Measurements from ENCODE around the gene HRAS. TPM values are rescaled to one million over a fixed set of nuclear protein-coding genes. Genes with fewer than 3 reads are reported as not detected.

HRAS gene
- total and polyA plus RNA-seq, 10 of the 15 experiments (the other 5 are each of a cell fraction or from before 2014, with no cell fraction given): 2.8 to 72.4 (median 31.7) TPM

DNA sequence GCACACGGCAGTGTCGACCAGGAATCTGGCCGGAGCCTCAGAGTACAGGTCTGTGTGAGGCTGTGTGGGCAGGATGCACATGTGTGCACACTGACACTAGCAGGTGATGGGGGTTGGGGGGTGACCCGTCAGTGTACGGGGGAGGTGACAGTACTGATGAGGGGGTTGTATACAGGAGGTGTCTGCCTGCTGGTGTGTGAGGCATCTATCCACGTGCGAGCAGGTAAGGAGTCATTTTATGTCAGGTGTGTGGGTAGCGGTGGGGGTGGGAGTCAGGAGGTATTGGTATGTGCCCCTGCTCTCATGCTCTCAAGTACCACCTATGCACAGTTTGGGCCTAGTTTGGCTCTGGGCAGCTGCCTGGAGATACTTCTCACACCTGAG is 36.4 kb upstream of the HRAS start:
- Histone ChIP-seq H3K36me3 (ENCODE audit: control insufficient read depth in 2 of 2, insufficient read depth in 2 of 2, low read length in 1 of 2) (peaks cover 0 to 4% of the 10 kb centered on the region in 2 experiments; a peak in 2 of 4 replicates), H3K79me2 (ENCODE audit: control insufficient read depth, insufficient read depth, low read length) (peaks cover 23% of the 10 kb centered on the region), H4K20me1 (ENCODE audit: control insufficient read depth, insufficient read depth) (no peaks in the 10 kb centered on the region), H3K9ac (ENCODE audit: control insufficient read depth, insufficient read depth, low read length) (no peak overlapping the region), H3K4me3 (no peak overlapping the region), H2AFZ (ENCODE audit: control insufficient read depth, low read depth, low read length) (no peak overlapping the region), H3K27ac (ENCODE audit: control insufficient read depth, insufficient read depth) (no peak overlapping the region), H3K27me3 (replicated peaks in 1 of 2; ENCODE audit: control insufficient read depth in 2 of 2, insufficient read depth in 2 of 2, low read length in 1 of 2) (peaks cover 0 to 3% of the 10 kb centered on the region in 2 experiments; a peak in 2 of 4 replicates), H3K9me3 (replicated peaks; ENCODE audit: control insufficient read depth, insufficient read depth, low read length) (no peaks in the 10 kb centered on the region), H3K4me2 (ENCODE audit: control insufficient read depth, insufficient read depth) (no peak overlapping the region), H3K4me1 (ENCODE audit: control insufficient read depth, insufficient read depth, low read length) (peaks cover 18% of the 10 kb centered on the region)
- ChIA-PET POLR2A (no interaction called here), SMC1A (ENCODE audit: uncharacterized antibody, unreplicated experiment) (no interaction called here), RAD21 (ENCODE audit: unreplicated experiment) (no interaction called here), CTCF (no interaction called here)
- in situ Hi-C loops (cut with MboI) (no loop called here), intact Hi-C loops (cut with micrococcal nuclease; ENCODE audit: unreplicated experiment) (no loop called here)
- FAIRE-seq (no peak), DNase-seq (ENCODE audit: low read depth, low spot score) (no peak), ATAC-seq (no peak)
- TF ChIP-seq RB1 (IDR thresholded peaks at IDR 0.05; ENCODE audit: borderline replicate concordance): no peak
- TF ChIP-seq, protein P1, sequence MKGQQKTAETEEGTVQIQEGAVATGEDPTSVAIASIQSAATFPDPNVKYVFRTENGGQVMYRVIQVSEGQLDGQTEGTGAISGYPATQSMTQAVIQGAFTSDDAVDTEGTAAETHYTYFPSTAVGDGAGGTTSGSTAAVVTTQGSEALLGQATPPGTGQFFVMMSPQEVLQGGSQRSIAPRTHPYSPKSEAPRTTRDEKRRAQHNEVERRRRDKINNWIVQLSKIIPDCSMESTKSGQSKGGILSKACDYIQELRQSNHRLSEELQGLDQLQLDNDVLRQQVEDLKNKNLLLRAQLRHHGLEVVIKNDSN (IDR thresholded peaks at IDR 0.05; ENCODE audit: borderline replicate concordance, extremely low read length, insufficient read depth, low read depth, low read length): peak; percentile 9
- no TSS peak for BruUV-seq (replicated peaks)
- 63% methylated on average over 8 of the region's 8 CpGs for WGBS (ENCODE audit: insufficient coverage, insufficient replicate concordance, low lambda C conversion rate, missing lambda C conversion rate)

DNA sequence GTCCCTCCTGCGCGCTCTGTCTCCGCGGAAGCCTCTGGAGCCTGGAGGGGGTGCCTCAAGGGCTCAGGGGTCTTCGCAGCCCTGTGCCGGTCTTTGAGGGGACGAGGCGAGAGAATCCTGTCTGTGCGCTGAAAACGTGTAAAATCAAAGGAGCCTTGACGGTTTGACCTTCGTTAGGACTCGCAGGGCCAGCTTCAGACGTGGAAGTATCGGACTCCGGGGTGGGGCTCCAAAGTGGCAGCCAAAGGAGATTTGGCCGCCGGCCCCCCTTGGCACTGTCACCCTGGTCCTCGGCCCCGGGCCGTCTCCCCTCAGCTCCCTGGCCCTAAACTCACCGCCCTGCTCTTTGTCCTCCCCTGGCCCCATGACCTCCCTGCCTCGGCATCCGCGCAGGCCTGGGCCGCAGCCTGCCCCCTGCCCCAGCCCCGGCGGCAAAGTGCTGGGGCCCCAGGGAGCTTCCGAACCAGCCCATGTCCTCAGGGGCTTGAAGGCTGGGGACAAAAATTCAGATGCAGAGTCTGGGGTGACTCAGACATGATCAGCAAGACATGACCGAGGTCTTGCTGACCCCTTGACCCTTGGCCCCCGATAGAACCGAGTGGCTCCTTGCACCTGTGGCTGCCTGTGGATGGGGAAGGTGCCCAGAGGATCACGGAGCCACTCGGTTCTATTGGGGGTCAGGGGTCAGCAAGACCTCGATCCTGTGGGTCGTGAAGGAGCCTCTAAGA is 33.9 kb upstream of the HRAS start:
- peaks cover 27% of the 10 kb centered on the region for H3K79me2 ChIP-seq (ENCODE audit: control insufficient read depth, insufficient read depth, low read length)
- CTCF ChIA-PET: interaction anchor here (1.4 kb wide), 1 partner anchor 157 kb away, joined by 3 read pairs; no protein-coding TSS in a partner anchor
- no peaks in the 10 kb centered on the region for H4K20me1 ChIP-seq (ENCODE audit: control insufficient read depth, insufficient read depth)
- POLR2A ChIA-PET: interaction anchor here (0.6 to 1.2 kb wide), 6 partner anchors 8 to 228 kb away, joined by 3 to 7 read pairs (median 5); partner anchors contain the start of genes LMNTD2 and RNH1
- H3K4me3 ChIP-seq: peak overlapping the region; percentile 93
- FAIRE-seq (no peak), ATAC-seq (no peak), DNase-seq (ENCODE audit: low read depth, low spot score) (no peak)
- H3K27ac ChIP-seq (ENCODE audit: control insufficient read depth, insufficient read depth): peak overlapping the region; percentile 85
- H3K27me3 ChIP-seq (replicated peaks in 1 of 2; ENCODE audit: control insufficient read depth in 2 of 2, insufficient read depth in 2 of 2, low read length in 1 of 2): no peaks in the 10 kb centered on the region
- peak overlapping the region; percentile 39; the same call in 1 of the 2 replicates for H2AFZ ChIP-seq (ENCODE audit: control insufficient read depth, low read depth, low read length)
- in situ Hi-C loops (cut with MboI): no loop called here
- peak overlapping the region; percentile 95 for H3K4me2 ChIP-seq (ENCODE audit: control insufficient read depth, insufficient read depth)
- RAD21 ChIA-PET (ENCODE audit: unreplicated experiment): interaction anchor here (1.4 kb wide), 1 partner anchor 14 kb away, joined by 5 read pairs; no protein-coding TSS in a partner anchor
- TSS peak; percentile 85 for BruUV-seq (replicated peaks)
- WGBS (ENCODE audit: insufficient coverage, insufficient replicate concordance, low lambda C conversion rate, missing lambda C conversion rate): 34% methylated on average over 36 of the region's 36 CpGs
- SMC1A ChIA-PET (ENCODE audit: uncharacterized antibody, unreplicated experiment): no interaction called here
- intact Hi-C loops (cut with micrococcal nuclease; ENCODE audit: unreplicated experiment): no loop called here
- peak overlapping the region; percentile 93 for H3K9ac ChIP-seq (ENCODE audit: control insufficient read depth, insufficient read depth, low read length)
- peaks cover 13% of the 10 kb centered on the region for H3K4me1 ChIP-seq (ENCODE audit: control insufficient read depth, insufficient read depth, low read length)
- peaks cover 0 to 4% of the 10 kb centered on the region in 2 experiments; a peak in 2 of 4 replicates for H3K36me3 ChIP-seq (ENCODE audit: control insufficient read depth in 2 of 2, insufficient read depth in 2 of 2, low read length in 1 of 2)
- no peaks in the 10 kb centered on the region for H3K9me3 ChIP-seq (replicated peaks; ENCODE audit: control insufficient read depth, insufficient read depth, low read length)
- no peak for TF ChIP-seq CBFB (IDR thresholded peaks at IDR 0.05; ENCODE audit: low read depth)
- TF ChIP-seq, protein P2, sequence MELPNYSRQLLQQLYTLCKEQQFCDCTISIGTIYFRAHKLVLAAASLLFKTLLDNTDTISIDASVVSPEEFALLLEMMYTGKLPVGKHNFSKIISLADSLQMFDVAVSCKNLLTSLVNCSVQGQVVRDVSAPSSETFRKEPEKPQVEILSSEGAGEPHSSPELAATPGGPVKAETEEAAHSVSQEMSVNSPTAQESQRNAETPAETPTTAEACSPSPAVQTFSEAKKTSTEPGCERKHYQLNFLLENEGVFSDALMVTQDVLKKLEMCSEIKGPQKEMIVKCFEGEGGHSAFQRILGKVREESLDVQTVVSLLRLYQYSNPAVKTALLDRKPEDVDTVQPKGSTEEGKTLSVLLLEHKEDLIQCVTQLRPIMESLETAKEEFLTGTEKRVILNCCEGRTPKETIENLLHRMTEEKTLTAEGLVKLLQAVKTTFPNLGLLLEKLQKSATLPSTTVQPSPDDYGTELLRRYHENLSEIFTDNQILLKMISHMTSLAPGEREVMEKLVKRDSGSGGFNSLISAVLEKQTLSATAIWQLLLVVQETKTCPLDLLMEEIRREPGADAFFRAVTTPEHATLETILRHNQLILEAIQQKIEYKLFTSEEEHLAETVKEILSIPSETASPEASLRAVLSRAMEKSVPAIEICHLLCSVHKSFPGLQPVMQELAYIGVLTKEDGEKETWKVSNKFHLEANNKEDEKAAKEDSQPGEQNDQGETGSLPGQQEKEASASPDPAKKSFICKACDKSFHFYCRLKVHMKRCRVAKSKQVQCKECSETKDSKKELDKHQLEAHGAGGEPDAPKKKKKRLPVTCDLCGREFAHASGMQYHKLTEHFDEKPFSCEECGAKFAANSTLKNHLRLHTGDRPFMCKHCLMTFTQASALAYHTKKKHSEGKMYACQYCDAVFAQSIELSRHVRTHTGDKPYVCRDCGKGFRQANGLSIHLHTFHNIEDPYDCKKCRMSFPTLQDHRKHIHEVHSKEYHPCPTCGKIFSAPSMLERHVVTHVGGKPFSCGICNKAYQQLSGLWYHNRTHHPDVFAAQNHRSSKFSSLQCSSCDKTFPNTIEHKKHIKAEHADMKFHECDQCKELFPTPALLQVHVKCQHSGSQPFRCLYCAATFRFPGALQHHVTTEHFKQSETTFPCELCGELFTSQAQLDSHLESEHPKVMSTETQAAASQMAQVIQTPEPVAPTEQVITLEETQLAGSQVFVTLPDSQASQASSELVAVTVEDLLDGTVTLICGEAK (IDR thresholded peaks at IDR 0.05; ENCODE audit: borderline replicate concordance): 0 out of 2 replicates have a peak, but pooled peaks have one; percentile 23
- no peak for TF ChIP-seq HDAC2 (IDR thresholded peaks at IDR 0.05)
- TF ChIP-seq CBX5 (IDR thresholded peaks at IDR 0.05; ENCODE audit: low read depth): no peak
- TF ChIP-seq, protein P3, sequence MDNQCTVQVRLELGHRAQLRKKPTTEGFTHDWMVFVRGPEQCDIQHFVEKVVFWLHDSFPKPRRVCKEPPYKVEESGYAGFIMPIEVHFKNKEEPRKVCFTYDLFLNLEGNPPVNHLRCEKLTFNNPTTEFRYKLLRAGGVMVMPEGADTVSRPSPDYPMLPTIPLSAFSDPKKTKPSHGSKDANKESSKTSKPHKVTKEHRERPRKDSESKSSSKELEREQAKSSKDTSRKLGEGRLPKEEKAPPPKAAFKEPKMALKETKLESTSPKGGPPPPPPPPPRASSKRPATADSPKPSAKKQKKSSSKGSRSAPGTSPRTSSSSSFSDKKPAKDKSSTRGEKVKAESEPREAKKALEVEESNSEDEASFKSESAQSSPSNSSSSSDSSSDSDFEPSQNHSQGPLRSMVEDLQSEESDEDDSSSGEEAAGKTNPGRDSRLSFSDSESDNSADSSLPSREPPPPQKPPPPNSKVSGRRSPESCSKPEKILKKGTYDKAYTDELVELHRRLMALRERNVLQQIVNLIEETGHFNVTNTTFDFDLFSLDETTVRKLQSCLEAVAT (IDR thresholded peaks at IDR 0.05): peak; percentile 64
- no peak for TF ChIP-seq ZNF24 (IDR thresholded peaks at IDR 0.05)
- TF ChIP-seq SIX5 (IDR thresholded peaks at IDR 0.05; ENCODE audit: low read depth, low read length, severe bottlenecking): no peak
- TF ChIP-seq NR2F1 (conservative IDR thresholded peaks at IDR 0.05): peak; percentile 50
